DMS53 treated with DMSO at 0.1 percent for 48 hours (cell line): Measurements from ENCODE around the gene FLT3.
A peak's percentile ranks its signal among the peaks of the same experiment; 100 is the strongest.

Experiments used
- DNase-seq: peaks from one replicate; lab custom pipeline; 2025; ENCODE audit not compliant: unreplicated experiment; lab: John Stamatoyannopoulos, UW

Gene FLT3

DNA sequence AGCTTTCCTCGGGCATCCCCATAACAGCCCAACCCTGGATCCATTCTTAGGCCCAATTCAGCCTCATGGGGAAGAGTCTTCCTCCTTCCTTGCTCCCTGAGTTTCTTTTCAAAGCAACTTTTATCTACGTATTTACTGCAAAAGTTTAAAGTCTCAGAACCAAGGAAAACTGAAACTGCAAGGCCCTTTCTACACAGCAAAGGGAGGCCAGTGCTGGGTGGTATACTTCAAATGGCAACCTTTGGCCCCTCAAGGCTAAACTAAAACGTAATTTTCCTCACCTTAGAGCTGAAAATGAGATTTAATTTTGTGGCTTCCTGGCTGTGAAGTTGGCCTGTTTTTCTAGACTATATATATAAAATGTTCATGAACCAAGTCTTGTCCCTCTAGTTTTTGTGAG, 136.9 kb downstream of the FLT3 start:
- no peak for DNase-seq

- DNase-seq = no peak
These were observed 137.4 kb downstream of the FLT3 start for GRCh38 chr13:27962982-27963381.

DNA sequence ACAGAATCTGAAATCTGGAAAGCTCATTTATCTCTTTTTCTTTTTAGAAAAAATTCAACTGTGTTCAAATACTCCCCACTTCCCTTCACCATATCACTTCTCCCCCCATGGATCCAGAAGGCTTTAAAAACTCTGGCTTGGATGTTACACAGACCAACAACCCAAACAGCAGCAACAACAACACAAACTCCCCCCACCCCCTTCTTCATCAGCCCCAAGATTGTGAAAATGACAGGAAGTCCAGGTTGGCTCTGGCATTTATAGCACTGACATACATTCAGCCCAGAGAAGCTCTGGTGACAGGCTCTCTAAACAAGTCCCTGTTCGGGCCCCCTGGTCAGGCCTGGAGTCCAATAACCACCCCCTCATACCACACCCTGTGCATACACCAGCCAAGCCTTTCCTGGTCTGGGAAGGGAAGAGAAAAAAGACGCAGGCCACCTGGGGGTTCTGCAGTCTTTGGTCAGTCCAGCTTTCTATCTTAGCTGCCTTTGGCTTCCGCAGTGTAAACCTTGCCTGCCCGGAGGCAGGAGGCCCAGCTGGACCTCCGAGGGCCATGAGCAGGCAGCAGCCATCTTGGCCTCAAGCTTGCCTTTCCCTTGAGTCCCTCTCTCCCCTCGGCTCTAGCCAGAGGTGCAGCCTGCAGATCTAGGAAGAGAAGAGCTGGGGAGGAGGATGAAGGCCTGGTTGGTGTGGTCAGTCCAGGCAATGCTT, 138.1 kb downstream of the FLT3 start:
- no peak for DNase-seq

DNA sequence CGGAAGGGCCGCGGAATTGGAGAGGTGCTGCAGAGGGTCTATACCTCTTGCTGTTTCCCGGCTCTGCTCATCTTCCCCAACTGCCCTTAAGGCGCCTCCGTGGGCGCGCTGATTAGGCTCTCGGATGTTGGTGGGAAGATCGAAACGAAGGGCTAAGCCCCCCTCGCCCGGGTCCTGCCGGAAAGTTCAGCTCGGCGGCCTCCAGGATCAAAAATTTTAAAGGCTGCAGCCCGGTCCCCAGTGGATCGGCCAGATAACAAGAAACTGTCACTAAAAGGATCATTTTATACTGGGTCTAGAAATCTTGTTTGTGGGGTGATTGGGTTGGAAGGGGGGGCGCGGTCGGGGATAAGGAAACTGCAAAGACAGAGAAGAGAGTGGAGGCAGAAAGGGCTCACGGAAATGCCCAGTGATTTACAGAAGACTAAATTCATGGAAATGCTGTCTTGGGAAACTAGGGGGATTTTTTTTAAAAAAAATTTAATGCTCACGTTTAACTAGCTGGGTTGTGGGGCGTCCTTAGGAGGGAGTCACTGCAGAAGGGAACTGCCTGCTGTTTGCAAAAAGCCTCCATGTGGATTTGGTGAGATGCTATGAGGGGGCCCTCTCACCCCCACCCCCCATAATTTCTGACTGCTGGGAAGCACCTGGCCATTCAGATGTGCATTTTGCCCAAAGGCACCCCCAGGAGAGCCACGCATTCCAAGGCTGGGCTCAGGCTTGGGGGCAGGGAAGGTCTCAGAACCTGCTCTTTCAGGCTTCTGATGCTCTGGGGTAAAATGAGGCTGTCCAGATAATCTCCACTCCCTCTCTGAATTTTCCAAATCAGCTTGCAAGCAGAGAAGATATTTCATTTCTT, 138.9 kb downstream of the FLT3 start:
- DNase-seq = no peak

DNA sequence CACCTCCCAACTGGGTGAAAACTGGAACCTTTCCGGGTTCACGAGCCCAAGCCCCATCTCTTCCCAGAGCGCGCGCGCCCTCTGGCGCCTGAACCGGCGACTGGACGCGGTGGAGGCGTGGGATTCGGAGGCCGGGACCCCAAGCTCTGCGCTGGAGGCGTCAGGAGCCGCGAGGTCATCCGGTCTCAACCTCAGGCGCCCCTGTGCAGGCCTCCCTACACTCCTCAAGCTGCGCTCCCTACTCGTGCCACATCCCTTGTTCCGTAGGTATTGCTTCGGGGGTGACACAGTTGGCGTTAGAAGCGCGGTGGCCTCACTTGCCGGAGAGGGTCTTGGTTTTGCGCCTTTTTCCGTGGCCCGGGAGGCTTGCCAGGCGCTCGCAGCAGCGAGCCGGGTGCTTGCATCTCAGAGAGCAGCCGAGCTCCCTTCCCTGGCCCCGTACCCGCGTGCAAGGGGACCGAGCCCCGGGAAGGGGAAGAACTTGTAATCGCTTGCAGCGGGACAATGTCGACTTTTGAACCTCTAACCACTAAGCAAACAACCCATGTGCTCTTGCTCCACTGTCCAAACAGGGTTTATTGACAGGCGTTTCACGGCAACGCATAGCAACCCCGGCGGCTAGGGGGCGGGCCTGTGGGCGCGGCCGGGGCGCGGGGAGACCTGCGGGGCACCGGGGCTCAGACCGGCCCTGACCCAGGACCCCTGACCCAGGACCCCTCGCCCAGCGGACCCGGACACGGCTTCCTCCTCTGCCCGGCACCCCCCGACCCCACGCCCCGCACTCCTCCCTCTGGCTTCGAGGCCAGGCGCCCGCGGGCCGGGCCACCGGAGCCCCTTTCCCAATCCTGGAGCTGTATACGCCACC, 139.8 kb downstream of the FLT3 start:
- DNase-seq = peak; percentile 89

DNA sequence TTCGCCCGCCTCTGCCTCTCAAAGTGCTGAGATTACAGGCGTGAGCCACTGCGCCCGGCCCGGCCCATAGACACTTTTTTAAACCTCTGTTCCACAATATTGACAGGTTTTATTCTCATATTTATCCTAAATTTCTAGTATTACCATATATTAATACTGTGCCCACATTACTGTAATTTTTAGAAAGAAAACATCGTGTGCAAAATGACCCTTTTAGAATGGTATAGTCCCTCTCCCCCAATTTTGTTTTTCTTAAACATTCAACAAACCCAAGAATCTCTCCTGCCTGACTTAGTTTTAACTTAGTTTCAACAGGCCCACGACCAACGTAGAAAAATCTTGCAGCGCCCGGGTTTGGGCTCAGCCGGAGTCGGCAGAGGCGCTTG, 140.4 kb downstream of the FLT3 start:
- no peak for DNase-seq

DNA sequence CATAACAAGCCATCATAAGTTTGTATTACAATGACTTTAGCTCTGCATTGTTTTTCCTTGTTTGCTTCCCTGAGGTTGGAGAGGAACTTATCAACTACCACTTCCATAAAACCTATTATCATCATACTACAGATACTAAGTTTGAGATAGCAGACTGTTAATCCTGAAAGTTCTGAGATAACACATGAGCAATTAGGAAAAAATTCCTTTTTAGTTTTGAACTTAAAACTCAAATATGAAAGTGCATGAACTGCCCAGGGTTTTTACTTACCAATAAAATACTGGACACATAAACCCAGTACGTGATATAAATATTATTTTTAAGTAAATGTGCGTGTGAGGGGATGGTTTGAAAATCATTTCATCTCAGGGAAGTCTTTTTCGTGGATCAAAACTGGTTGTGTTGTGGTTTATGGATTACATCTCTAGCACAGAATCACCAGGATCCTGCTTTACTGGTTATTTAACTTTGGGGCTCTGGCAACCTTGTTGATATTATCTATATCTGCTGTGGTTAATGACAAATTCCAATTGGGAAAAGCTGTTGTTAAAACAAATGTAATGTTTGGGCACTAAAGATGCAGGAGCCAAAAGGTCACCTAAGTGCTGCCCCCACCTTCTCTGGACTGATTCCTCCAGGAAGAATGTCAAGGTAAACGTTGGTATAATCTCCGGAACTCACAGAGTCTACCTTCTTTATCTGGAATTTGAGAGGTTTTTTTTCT, 143.6 kb downstream of the FLT3 start:
- DNase-seq = no peak

DNA sequence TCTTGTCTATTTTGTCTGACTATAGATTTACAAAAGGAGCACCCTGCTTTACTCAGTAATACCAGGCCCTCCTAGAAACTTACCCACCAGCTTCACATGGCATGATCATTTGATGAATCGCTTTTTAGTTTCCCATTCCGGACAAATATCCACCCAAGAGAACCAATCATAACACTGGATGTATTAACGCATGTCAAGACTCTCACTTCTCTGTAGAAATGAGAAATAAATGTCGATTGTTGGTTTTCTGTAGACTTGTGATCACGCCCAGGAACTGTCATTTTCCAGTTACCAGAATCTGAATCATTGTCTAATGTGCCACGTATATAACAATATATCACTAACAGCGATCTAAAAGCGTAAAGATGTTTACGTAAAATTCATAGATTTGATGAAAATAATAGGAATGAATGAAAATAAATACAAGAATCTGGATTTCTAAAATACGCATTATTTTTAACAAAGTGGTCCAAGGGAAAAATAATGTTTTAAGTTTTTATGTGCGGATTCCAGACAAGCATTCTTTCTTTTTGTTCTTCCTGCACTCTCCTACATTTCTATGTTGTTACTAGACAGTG, 145.3 kb downstream of the FLT3 start:
- no peak for DNase-seq

GRCh38 chr13:27954406-27954851, 145.9 kb downstream of the FLT3 start:
- DNase-seq = peak; percentile 33

DNA sequence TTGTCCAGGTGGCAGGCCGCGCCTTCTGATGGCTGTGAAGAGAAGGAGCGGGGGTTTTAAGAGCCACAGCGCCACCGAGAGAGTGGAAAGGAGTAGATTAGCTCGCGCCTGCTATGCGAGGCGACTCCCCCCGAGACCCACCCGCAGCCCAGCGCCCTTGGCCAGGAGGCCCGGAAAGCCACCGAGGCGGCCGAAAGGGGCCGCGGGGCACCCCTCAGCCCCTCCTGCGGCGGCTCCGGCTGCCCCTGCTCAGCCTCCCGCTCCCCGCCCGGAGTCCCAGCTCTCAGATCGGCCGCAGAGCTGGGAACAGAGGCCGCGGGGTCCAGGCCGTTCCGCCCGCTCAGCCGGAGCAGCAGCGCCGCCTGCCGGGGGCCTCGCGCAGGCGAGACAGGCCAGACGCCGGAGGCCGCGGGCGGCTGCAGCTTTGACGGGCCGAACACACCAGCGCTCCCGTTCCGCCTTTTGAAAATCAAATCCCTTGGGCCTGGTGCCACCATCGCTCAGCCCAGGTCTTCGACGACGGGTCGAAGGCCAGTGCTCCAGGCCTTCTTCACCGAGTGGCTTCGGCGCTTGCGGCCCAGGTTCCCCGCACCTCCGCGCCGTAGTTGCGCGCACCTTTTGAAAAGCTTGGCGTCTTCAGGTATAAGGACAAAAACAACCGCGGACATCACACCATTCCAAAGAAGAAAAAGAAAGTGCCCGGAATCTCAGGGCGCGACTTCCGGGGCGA, 146.5 kb downstream of the FLT3 start:
- DNase-seq = peak; percentile 73
